22Rv1 (cell line): ENCODE measurements around the gene SPATA18.

ENCODE experiments used
- H3K27ac ChIP-seq: fragments of 450-650 bp; 2 replicates; pipeline ENCODE4 v1.5.1; 2017
- ZFX ChIP-seq: fragments of 450-650 bp; IDR thresholded peaks from 2 replicates; pipeline ENCODE4 v1.6.1; 2017; ENCODE audit warnings: antibody characterized with exemption, borderline replicate concordance

The SPATA18 gene

GRCh38 chr4:52144372-52144771 is 93.3 kb downstream of the SPATA18 start:
- no peak overlapping the region for H3K27ac ChIP-seq
- TF ChIP-seq ZFX: no peak
